ENCODE results near the gene ITGA6.

DNA sequence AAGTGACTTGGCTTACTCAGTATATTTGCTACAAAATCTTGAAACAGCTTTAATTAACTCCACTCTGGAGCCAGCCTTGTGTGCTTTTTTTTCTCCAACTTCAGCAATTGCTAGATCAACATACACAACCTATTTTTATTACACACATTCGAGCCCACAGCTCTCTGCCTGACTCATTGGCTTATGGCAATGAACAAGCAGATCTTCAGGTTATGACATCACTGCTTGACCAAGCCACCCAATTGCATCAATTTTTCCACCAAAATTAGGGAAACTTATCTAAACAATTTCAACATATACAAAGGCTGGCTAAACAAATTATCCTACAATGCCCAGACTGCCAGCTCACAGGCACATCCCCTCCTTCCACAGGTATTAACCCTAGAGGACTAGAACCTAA, 88.9 kb downstream of the ITGA6 start:
- TF ChIP-seq, protein P1, sequence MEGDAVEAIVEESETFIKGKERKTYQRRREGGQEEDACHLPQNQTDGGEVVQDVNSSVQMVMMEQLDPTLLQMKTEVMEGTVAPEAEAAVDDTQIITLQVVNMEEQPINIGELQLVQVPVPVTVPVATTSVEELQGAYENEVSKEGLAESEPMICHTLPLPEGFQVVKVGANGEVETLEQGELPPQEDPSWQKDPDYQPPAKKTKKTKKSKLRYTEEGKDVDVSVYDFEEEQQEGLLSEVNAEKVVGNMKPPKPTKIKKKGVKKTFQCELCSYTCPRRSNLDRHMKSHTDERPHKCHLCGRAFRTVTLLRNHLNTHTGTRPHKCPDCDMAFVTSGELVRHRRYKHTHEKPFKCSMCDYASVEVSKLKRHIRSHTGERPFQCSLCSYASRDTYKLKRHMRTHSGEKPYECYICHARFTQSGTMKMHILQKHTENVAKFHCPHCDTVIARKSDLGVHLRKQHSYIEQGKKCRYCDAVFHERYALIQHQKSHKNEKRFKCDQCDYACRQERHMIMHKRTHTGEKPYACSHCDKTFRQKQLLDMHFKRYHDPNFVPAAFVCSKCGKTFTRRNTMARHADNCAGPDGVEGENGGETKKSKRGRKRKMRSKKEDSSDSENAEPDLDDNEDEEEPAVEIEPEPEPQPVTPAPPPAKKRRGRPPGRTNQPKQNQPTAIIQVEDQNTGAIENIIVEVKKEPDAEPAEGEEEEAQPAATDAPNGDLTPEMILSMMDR (IDR thresholded peaks at IDR 0.05), result no peak
- no peak for TF ChIP-seq POLR2A (IDR thresholded peaks at IDR 0.05)
- no peak for TF ChIP-seq EP300 (IDR thresholded peaks at IDR 0.05)
